NCI-H2171 treated with DMSO at 0.1 percent for 48 hours (cell line): ENCODE data around the gene WNT3A.

Experiments used
- DNase-seq: peaks from one replicate; lab custom pipeline; 2025; lab: John Stamatoyannopoulos, UW

WNT3A gene

GRCh38 chr1:227999056-227999930 is 7.5 kb upstream of the WNT3A start:
- DNase-seq, result peak; percentile 63

DNA sequence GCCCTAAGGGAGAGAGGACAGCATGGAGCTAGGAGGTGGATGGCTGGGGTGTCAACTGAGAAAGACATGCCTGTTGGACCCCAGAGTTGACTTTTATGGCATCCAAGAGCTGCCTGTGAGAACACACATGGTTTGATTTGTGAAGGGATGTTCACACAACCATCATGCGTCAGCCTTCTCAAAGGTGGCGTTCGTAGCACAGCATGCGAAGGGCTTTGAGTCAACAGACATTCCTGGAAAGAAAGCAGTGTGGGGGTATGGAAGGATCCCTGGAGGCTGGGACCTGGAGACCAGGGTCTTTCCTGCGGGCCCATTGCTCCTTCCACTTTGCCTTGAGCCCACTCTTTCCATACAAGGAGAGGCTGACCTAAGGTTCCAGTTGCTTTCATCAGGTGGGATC is 6.4 kb upstream of the WNT3A start:
- no peak for DNase-seq

DNA sequence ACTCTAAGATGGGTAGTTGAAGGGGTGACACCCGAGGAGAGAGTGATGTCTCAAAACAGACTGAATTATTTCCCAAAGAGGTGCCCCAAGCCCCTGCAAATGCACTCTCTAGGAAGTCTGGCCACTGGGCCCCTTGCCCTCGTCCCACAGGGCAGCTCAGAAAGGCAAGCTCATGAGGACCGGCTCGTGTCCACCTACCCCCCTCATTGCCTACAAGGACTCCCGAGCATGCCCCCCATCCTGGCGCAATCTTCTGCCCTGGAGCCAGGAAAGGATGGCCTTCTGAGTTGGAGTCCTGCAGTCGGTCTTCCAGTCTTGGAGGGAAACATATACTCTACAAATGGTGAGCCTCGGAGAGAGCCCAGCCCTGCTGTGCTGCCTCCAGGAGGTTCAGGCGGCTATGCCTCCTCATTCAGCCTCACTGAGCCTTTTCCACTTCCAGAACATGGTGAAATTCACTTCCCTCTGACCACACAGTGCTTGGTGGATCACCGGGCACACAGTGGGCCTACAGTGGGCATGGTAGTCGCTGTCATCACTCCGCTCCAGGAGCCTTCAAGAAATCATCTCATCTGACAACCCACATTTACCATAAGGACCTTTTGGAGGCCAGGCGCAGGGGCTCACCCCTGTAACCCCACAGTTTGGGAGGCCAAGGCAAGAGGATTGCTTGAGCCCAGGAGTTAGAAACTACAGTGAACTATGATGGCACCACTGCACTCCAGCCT is 5.8 kb upstream of the WNT3A start:
- no peak for DNase-seq

DNA sequence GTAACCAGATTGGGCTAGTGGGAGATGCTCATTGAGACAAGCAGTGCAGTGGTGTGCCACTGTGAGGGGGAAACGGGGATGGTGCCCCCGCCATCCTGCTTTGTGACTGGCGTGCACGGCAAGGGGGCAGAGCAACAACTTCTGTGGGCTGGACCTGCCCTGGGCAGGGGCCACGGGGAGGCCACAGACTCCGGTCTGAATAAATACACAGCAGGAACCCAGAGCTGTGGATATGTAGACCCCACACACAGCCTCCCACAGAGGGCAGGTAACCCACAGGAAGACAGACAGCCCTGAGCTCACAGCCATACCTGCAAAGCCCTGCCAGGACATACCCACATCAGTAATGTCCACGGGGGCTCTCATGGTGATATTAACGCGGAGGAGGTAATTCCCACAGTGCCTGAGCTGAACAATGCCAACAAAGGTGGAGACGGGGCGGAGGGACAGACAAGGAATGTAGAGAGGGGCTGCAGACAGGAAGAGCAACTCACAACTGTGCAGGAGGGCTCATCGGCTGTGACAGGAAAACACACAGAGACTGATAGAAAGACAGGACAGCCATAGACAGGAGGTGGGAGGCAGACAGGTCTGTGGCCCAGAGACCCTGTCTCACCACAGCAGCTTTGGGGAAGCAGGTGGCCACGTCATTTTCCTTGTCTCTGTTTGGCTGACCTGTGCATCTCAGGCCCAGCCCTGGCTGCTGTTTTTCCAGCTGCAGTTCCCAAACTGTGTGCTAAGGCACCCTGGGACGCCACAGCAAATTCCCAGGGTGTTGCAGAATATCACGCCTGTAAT is 4.9 kb upstream of the WNT3A start:
- DNase-seq, result no peak

- no peak for DNase-seq
These were observed 4.0 kb upstream of the WNT3A start for GRCh38 chr1:228002792-228003191.

DNA sequence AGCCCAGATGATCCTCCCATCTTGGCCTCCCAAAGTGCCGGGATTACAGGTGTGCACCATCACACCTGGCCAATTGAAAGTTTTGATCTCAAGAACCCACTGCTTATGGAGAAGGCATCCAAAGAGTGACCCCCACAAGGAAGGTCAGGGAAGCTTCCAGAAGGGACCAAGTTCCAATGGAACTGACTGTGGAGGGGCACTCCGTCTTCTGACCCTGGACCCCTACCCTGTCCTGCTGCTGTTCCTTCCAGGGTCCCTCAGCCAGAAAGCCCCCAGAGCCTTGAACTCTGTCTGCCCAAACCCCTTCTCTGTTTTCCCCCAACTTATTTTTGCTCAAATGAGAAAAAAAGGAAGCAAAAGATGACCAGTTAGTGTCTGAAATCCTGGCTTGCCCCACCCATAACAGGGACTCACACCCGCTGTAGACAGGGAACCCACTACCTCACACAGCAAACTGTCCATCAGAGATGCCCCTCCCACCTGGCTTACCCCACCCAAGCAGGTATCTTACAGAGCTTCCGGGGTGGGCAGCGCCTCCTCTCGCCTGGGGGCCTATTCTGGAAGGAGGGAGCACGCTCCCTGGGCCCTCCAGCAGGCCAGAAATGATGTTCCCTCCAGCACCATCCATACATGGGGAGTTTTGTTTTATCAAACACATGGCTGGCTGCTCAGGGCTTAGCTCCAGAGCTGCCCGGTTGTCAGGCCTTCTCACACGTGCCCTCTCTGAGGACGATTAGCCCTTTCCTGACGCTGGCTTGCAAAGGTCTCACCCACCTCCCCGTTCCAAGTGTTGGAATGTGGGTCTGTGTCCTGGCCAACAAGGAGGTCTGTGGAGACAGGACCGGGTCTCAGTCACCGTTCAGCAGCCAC is 3.1 kb upstream of the WNT3A start:
- no peak for DNase-seq

DNA sequence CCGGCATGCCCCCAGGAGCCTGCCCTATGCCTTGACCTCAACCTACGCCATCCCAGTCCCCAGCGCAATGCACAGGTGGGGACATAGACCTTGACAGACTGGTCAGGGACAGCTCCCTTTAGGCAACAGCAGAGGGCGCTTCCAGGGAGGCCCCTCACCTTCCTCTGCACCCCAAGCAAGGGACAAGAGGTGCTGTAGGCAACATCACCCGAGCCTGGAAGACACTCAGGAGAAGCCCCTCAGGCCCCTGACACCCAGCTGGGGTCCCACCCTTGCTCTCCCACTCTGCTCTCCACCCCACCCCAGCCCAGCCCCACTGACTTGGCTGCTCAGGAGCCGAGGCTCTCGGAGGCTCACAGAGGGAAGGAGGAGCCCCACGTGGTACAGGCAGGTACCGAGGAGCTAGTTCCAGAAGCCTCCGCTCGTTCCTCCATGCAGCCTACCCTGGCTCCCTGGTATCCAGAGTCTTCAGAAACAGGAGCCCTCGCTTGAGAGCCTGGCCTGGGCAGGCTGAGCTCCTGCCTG is 2.4 kb upstream of the WNT3A start:
- no peak for DNase-seq

DNA sequence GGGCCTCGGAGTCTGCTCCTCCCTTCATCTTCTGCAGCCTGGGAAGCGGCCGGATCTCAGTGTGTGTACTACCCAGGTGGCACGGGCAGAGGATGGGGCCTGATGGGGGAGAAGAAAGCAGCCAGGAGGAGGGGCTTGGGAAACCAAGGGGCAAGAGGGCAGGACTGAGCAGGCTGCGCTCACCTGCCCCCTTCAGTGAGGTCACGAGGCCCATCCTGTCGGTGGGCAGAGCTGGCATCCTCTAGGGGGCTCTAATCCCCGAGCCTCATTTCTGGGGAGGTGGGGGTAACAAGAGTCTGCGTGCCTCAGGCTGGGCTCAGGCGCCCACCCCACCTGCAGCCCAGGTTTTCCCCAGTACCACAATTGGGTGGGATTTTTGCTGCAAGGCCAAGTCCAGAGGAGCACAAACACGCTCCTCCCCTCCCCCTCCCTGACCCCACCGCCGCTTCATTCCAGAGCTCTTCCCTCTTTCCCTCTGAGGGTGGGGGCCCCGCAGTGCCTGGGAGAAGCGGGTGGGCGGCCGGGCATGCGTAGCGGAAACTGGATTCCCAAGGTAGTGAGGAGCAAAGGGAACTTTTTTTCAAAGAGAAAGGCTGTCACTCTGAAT is 1.8 kb upstream of the WNT3A start:
- no peak for DNase-seq

GRCh38 chr1:228005511-228006033 is 1.2 kb upstream of the WNT3A start:
- DNase-seq, result no peak

- DNase-seq, result no peak
These were observed 588 bp upstream of the WNT3A start for GRCh38 chr1:228006034-228006785.

DNA sequence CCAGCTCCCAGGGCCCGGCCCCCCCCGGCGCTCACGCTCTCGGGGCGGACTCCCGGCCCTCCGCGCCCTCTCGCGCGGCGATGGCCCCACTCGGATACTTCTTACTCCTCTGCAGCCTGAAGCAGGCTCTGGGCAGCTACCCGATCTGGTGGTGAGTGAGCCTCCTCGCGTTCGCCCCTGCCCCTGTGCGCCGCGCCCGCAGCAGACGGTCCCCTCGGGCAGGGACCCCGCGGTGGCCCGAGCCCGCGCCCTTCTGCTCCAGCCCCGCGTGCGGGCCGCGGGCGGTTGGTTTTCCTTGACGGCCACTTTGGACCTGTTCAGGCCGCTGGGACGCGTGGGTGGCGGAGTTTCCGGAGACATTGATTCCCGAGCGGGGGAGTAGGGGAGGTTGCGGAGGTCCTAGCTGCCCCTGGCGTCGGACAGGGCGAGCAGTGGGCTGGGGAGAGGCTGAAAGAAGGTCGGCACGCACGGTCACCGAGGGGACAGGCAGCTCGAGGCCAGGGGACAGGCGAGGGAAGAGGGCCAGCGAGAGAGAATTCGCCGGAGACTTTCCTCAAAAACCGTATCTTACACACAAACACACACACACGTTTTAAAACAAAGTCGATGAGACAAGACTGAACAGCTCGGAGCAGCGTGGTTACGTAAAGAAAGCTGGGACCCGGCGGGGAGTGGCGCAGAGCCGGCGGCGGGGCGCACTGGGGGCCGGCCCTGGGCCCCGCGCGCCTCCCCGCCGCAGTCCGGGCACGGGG is 427 bp downstream of the WNT3A start:
- DNase-seq, result no peak

DNA sequence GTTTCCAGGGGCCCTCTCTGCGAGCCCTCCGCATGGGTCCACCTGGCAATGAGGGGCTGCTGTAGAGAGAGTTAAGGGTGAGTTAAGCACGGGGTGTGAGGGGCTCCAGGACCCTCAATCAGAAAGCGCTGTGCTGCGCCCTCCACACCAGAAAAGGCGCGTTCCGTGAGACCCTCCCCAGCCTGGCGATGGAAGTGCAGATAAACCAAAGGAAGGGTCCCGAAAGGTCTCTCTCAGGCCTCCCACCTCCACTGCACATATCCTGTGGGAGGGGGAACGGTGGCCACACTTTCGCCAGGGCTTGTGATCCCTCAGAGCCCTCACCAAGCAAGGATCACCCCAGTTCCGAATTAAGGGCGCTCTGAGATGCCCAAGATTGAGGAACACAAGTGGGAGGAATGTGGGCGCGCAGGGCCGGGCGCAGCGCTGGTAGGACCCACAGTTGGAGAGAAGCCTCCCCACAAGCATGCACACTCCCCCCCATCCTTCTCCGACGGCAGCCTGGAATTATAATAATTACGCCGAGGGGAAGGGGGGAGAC is 1.1 kb downstream of the WNT3A start:
- DNase-seq, result no peak

DNA sequence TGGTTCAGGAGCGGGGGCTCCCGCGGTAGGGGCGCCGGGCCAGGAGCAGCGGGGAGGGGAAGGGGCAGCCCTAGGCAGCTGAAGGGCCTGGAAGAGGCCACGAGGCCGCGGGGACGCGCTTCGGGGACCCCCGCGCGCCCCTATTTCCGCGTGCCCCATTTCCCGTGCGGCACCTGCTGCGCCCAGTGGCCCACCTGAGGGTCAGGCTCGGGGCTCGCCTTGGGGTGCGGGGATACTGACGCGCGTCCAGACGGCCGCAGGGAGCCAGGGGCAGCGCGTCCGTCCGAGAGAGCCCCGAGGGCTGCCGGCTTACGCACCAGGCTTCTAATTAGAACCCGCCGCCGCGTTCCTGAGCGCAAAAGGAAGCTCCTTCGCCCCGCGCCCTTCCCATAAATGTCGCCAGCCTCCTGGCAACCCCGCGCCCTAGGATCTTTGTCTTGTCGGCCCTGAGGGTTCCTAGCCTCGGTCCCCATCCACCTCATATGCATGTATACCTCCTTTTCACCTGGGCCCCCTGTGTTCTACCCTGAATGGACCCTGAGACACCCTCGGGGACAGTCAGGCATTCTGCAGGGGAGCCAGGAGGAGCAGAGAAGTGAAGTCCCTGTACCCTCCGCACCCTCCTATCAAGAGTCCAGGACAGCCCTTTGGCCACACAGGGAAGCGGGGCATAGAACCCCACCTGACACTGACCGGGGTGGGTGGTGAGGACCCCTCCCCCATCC is 1.8 kb downstream of the WNT3A start:
- no peak for DNase-seq

- no peak for DNase-seq
These were observed 2.5 kb downstream of the WNT3A start for GRCh38 chr1:228009116-228009827.

- DNase-seq, result no peak
These were observed 3.3 kb downstream of the WNT3A start for GRCh38 chr1:228009828-228010775.

- no peak for DNase-seq
These were observed 4.1 kb downstream of the WNT3A start for GRCh38 chr1:228010921-228011320.
